IMR-90 (cell line): ENCODE results near the gene MPRIP. TPM values are rescaled to one million over a fixed set of nuclear protein-coding genes. Genes with fewer than 3 reads are reported as not detected.

ENCODE experiments used
- ATAC-seq: fragments of 200-7000 bp; cut with Tn5 transposase; 2 replicates; pipeline ENCODE4 v1.9.1; 2020; ENCODE audit warnings: low read depth, mild to moderate bottlenecking, moderate library complexity
- BruUV-seq: library from RNA; stranded (reverse); fragments of 400-500 nt; replicated peaks from 2 replicates; lab custom pipeline; 2021; lab: Mats Ljungman, UMichigan
- CTCF ChIA-PET: fragments of 300-600 bp; formaldehyde crosslinking; extraction: SDS; loops from one replicate; lab custom pipeline; 2021; ENCODE audit warnings: antibody characterized with exemption; lab: Yijun Ruan, JAX
- POLR2A ChIA-PET: fragments of 300-600 bp; sonication (Branson Sonifier 250); formaldehyde crosslinking; loops from one replicate; lab custom pipeline; 2022; ENCODE audit warnings: antibody characterized with exemption; ENCODE audit not compliant: unreplicated experiment; lab: Charles Lee
- DNase-seq: peaks from one replicate; pipeline ENCODE4 v3.0.0; 2013
- H2AFZ ChIP-seq: replicated peaks from 2 replicates; pipeline ENCODE3; 2013; ENCODE audit warnings: low read length, mild to moderate bottlenecking; ENCODE audit not compliant: poor library complexity
- H2AK5ac ChIP-seq: 2 replicates; pipeline ENCODE4 v1.6.1; 2013; ENCODE audit warnings: low read depth, low read length, inconsistent platforms
- H2AK9ac ChIP-seq: replicated peaks from 2 replicates; pipeline ENCODE3; 2013; ENCODE audit warnings: mild to moderate bottlenecking, low read depth, low read length, moderate library complexity; ENCODE audit not compliant: poor library complexity
- H2BK120ac ChIP-seq: 2 replicates; pipeline ENCODE4 v1.6.1; 2013; ENCODE audit warnings: low read depth, low read length, inconsistent platforms
- H2BK15ac ChIP-seq: 3 replicates; pipeline ENCODE4 v1.6.1; 2013; ENCODE audit warnings: low read depth, low read length, inconsistent platforms
- H2BK20ac ChIP-seq: 2 replicates; pipeline ENCODE4 v1.6.1; 2013; ENCODE audit warnings: low read depth, mild to moderate bottlenecking, inconsistent platforms, low read length, moderate library complexity
- H2BK5ac ChIP-seq: 2 replicates; pipeline ENCODE4 v1.6.1; 2013; ENCODE audit warnings: mild to moderate bottlenecking, low read depth, low read length, inconsistent platforms; ENCODE audit not compliant: poor library complexity, severe bottlenecking
- H3K14ac ChIP-seq: replicated peaks from 2 replicates; pipeline ENCODE4 v1.6.1; 2013; ENCODE audit warnings: low read depth, low read length, inconsistent platforms
- H3K18ac ChIP-seq: 2 replicates; pipeline ENCODE4 v1.6.1; 2013; ENCODE audit warnings: low read depth, low read length, control low read depth
- H3K23ac ChIP-seq: 2 replicates; pipeline ENCODE4 v1.6.1; 2013; ENCODE audit warnings: low read depth, low read length, inconsistent platforms
- H3K27ac ChIP-seq: 2 replicates; pipeline ENCODE4 v1.5.1; 2013; ENCODE audit warnings: mild to moderate bottlenecking, control low read depth, low read length; ENCODE audit not compliant: insufficient read depth
- H3K27me3 ChIP-seq: 2 replicates; pipeline ENCODE4 v1.6.1; 2013; ENCODE audit warnings: low read length; ENCODE audit not compliant: control insufficient read depth, insufficient read depth
- H3K36me3 ChIP-seq: 2 replicates; pipeline ENCODE4 v1.6.1; 2013; ENCODE audit warnings: low read length, mixed read lengths; ENCODE audit not compliant: control insufficient read depth, insufficient read depth
- H3K4ac ChIP-seq: 2 replicates; pipeline ENCODE4 v1.6.1; 2013; ENCODE audit warnings: low read depth, low read length, inconsistent platforms
- H3K4me1 ChIP-seq: 2 replicates; pipeline ENCODE4 v1.6.1; 2013; ENCODE audit warnings: low read length, mixed read lengths; ENCODE audit not compliant: control insufficient read depth, insufficient read depth
- H3K4me2 ChIP-seq: 2 replicates; pipeline ENCODE4 v1.6.1; 2013; ENCODE audit warnings: low read depth, mild to moderate bottlenecking, control low read depth, low read length, moderate library complexity
- H3K4me3 ChIP-seq: 2 replicates; pipeline ENCODE4 v1.5.1; 2013; ENCODE audit warnings: low read depth, mild to moderate bottlenecking, control low read depth, low read length, moderate library complexity; ENCODE audit not compliant: insufficient read depth
- H3K56ac ChIP-seq: 2 replicates; pipeline ENCODE4 v1.6.1; 2013; ENCODE audit warnings: low read length, inconsistent platforms; ENCODE audit not compliant: insufficient read depth; ENCODE audit errors: extremely low read depth
- H3K79me1 ChIP-seq, 2 experiments: 2 replicates each; pipeline ENCODE4 v1.6.1; 2013; ENCODE audit warnings: low read length in 2 of 2, inconsistent platforms in 1 of 2, low read depth in 1 of 2
- H3K9ac ChIP-seq: 2 replicates; pipeline ENCODE4 v1.6.1; 2013; ENCODE audit warnings: low read depth, low read length, control low read depth
- H3K9me1 ChIP-seq: 2 replicates; pipeline ENCODE4 v1.6.1; 2013; ENCODE audit warnings: low read length, inconsistent platforms; ENCODE audit not compliant: insufficient read depth
- H3K9me3 ChIP-seq: 2 replicates; pipeline ENCODE4 v1.6.1; 2013; ENCODE audit warnings: low read length; ENCODE audit not compliant: control insufficient read depth, insufficient read depth
- H4K20me1 ChIP-seq: 2 replicates; pipeline ENCODE4 v1.6.1; 2013; ENCODE audit warnings: low read length, inconsistent platforms; ENCODE audit not compliant: insufficient read depth
- H4K5ac ChIP-seq: 2 replicates; pipeline ENCODE4 v1.6.1; 2013; ENCODE audit warnings: mild to moderate bottlenecking, low read depth, low read length, control low read depth
- H4K8ac ChIP-seq, 2 experiments: 2 replicates each; pipeline ENCODE4 v1.6.1; 2013; ENCODE audit warnings: low read depth in 2 of 2, low read length in 2 of 2, control low read depth in 1 of 2, inconsistent platforms in 1 of 2
- H4K91ac ChIP-seq: 2 replicates; pipeline ENCODE4 v1.6.1; 2013; ENCODE audit warnings: low read depth, low read length, inconsistent platforms; ENCODE audit not compliant: insufficient read depth
- BHLHE40 ChIP-seq: fragments of 150-350 bp; IDR thresholded peaks from 2 replicates; pipeline ENCODE4 v1.6.1; 2016; ENCODE audit warnings: mild to moderate bottlenecking, low read depth, low read length
- CEBPB ChIP-seq: IDR thresholded peaks from 2 replicates; pipeline ENCODE4 v1.6.1; 2012; ENCODE audit warnings: low read depth, low read length, improper control_type of control experiment
- CHD1 ChIP-seq: IDR thresholded peaks from 2 replicates; pipeline ENCODE4 v1.6.1; 2012; ENCODE audit warnings: low read depth, low read length, improper control_type of control experiment
- FOS ChIP-seq: fragments of 150-350 bp; IDR thresholded peaks from 2 replicates; pipeline ENCODE4 v1.6.1; 2016; ENCODE audit warnings: low read depth, low read length
- MAFK ChIP-seq: IDR thresholded peaks from 2 replicates; pipeline ENCODE4 v1.6.1; 2012; ENCODE audit warnings: low read depth, low read length, improper control_type of control experiment
- MAZ ChIP-seq: IDR thresholded peaks from 2 replicates; pipeline ENCODE4 v1.6.1; 2012; ENCODE audit warnings: low read depth, mild to moderate bottlenecking, low read length, improper control_type of control experiment, moderate library complexity, borderline replicate concordance
- MXI1 ChIP-seq: IDR thresholded peaks from 2 replicates; pipeline ENCODE4 v1.6.1; 2012; ENCODE audit warnings: low read depth, mild to moderate bottlenecking, low read length, moderate library complexity, borderline replicate concordance
- RAD21 ChIP-seq: IDR thresholded peaks from 2 replicates; pipeline ENCODE4 v1.6.1; 2012; ENCODE audit warnings: low read length, improper control_type of control experiment
- RCOR1 ChIP-seq: IDR thresholded peaks from 2 replicates; pipeline ENCODE4 v1.6.1; 2012; ENCODE audit warnings: mild to moderate bottlenecking, low read length, improper control_type of control experiment; ENCODE audit not compliant: insufficient replicate concordance
- RFX5 ChIP-seq: IDR thresholded peaks from 2 replicates; pipeline ENCODE4 v1.8.0; 2012; ENCODE audit warnings: low read depth, mild to moderate bottlenecking, low read length, moderate library complexity
- SMC3 ChIP-seq: fragments of 150-350 bp; IDR thresholded peaks from 2 replicates; pipeline ENCODE4 v1.6.1; 2016; ENCODE audit warnings: low read depth, mild to moderate bottlenecking, antibody characterized with exemption, low read length, moderate library complexity
- WGBS, 2 experiments: methylation state at CpG; one replicate each; pipeline versions ENCODE4 v1.1.5 to v1.1.7; 2013; ENCODE audit warnings: missing lambda C conversion rate in 2 of 2; ENCODE audit not compliant: insufficient read length in 1 of 2; ENCODE audit errors: extremely low coverage in 2 of 2; 5-methylcytosine and 5-hydroxymethylcytosine counted together
- dilution Hi-C: fragments of 300-500 bp; cut with HindIII; formaldehyde crosslinking; loops from one replicate; pipeline ENCODE4 v1.14.3; 2018; ENCODE audit warnings: low sequenced_read_pairs; ENCODE audit not compliant: unreplicated experiment
- in situ Hi-C: fragments of 300-500 bp; cut with MboI; formaldehyde crosslinking; loops from 3 replicates; pipeline ENCODE4 v1.14.3; 2019; ENCODE audit warnings: low sequenced_read_pairs, inconsistent platforms, mixed read lengths
- intact Hi-C: fragments of 100-400 bp; cut with micrococcal nuclease; formaldehyde crosslinking; loops from 2 replicates; pipeline ENCODE4 v1.10.0; 2022
- polyA plus RNA-seq, 3 experiments: library from polyadenylated mRNA; depleted of rRNA; stranded (reverse); fragments of >200 nt; gene quantifications; 2 replicates each; pipeline ENCODE4 v1.2.3, GENCODE V29; 2012; ENCODE audit warnings: low replicate concordance in 1 of 3
- total RNA-seq: library from RNA; depleted of rRNA; stranded (reverse); fragments of >200 nt; gene quantifications from 2 replicates; pipeline ENCODE4 v1.2.3, GENCODE V29; 2012
- TF ChIP-seq, protein P1 (sequence below): fragments of 150-350 bp; IDR thresholded peaks from 2 replicates; pipeline ENCODE4 v1.6.1; 2017; ENCODE audit warnings: mild to moderate bottlenecking, antibody characterized with exemption, low read length, low read depth
- TF ChIP-seq, protein P2 (sequence below): conservative IDR thresholded peaks from 2 replicates; pipeline ENCODE4 v1.5.1; 2012; ENCODE audit warnings: mild to moderate bottlenecking, low read depth, low read length, improper control_type of control experiment

The MPRIP gene
- total and polyA plus RNA-seq, 2 of the 4 experiments (the other 2 are of a cell fraction), result 111 to 149 TPM

DNA sequence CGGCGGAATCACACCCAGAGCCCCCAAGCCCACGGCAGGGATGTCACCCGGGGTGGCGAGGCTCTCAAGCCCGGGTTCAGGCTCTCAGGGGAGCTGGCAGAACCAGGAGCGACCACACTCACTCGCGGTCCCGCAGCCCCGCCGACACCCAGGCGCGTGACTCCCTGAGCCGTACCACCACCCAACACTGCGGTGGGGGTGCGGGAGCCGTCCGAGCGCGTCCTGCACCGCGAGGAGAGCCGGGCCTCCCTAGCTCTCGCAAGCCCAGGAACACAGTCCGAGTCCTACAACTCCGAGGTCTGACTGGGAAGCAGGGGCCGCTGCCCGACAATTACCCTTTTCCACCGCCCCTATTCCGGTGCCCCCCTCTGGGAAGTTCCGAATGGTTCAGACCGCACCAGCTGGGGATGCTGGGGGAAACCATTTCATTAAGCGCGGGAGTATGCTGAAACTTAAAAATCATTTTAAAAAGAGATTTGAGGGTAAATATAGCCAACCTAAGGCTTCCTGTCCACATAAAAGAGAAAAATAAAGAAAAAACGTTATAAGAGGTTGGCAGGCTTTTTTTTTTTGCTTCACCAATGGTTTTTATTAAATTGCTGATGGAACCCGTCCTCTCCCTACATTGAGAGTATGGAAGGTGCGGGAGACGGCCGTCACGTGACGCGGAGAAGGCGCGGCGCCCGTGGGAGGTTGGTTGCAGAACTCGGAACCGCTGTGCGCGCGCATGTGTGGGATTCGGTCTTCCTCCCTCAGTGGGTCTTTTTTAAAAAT lies 195.0 kb downstream of the MPRIP start, which contains the start of gene FLCN (continued):
- TF ChIP-seq, protein P1, sequence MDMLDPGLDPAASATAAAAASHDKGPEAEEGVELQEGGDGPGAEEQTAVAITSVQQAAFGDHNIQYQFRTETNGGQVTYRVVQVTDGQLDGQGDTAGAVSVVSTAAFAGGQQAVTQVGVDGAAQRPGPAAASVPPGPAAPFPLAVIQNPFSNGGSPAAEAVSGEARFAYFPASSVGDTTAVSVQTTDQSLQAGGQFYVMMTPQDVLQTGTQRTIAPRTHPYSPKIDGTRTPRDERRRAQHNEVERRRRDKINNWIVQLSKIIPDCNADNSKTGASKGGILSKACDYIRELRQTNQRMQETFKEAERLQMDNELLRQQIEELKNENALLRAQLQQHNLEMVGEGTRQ, result peak; percentile 99

DNA sequence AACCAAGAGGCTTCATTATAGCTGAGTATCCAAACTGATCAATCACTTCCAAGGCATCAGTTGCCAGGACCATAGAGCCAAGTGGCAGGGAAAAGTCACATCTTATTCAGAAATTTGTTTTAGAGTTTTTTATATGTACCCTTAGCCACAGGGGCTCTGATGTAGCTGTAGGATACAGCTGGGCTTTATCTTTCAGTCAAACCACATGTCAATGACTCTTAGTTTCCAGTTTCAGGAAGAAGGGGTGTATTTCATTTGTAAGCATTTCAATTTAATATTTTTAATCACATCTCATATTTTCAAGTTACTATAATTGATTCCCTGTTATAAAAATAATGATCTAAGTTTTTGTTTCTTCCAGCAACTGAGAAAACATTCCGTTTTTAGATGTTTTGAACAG lies 197.6 kb downstream of the MPRIP start:
- no peak overlapping the region for H4K91ac ChIP-seq
- POLR2A ChIA-PET, result no interaction called here
- no peaks in the 10 kb centered on the region for H3K27me3 ChIP-seq
- no peak overlapping the region for H3K4ac ChIP-seq
- no peak overlapping the region for H4K5ac ChIP-seq
- no peak overlapping the region for H2AFZ ChIP-seq
- H2BK5ac ChIP-seq, result no peak overlapping the region
- H3K4me3 ChIP-seq, result no peak overlapping the region
- dilution Hi-C loops (no loop called here), in situ Hi-C loops (no loop called here), intact Hi-C loops (no loop called here)
- H3K9me1 ChIP-seq, result peaks cover 15% of the 10 kb centered on the region
- no CpG with 5 or more reads among the region's 1 CpG for WGBS, 2 experiments
- no peak overlapping the region for H2BK120ac ChIP-seq
- CTCF ChIA-PET, result no interaction called here
- H2AK9ac ChIP-seq, result no peak overlapping the region
- DNase-seq, result no peak
- no peak overlapping the region for H2AK5ac ChIP-seq
- no peak overlapping the region for H3K23ac ChIP-seq
- H3K79me1 ChIP-seq, result peaks cover 10 to 27% of the 10 kb centered on the region in 2 experiments
- H3K4me1 ChIP-seq, result peaks cover 4% of the 10 kb centered on the region
- H3K9me3 ChIP-seq, result no peaks in the 10 kb centered on the region
- H4K8ac ChIP-seq, result no peak overlapping the region
- H3K36me3 ChIP-seq, result no peaks in the 10 kb centered on the region
- no peak overlapping the region for H3K4me2 ChIP-seq
- H3K56ac ChIP-seq, result no peak overlapping the region
- no peak overlapping the region for H3K9ac ChIP-seq
- H3K27ac ChIP-seq, result no peak overlapping the region
- no peak overlapping the region for H3K14ac ChIP-seq
- BruUV-seq, result no TSS peak
- no peak overlapping the region for H2BK20ac ChIP-seq
- no peak overlapping the region for H3K18ac ChIP-seq
- ATAC-seq, result no peak
- H2BK15ac ChIP-seq, result no peak overlapping the region
- peaks cover 18% of the 10 kb centered on the region for H4K20me1 ChIP-seq
- TF ChIP-seq MAFK (no peak), FOS (no peak), CHD1 (no peak), RCOR1 (no peak), MXI1 (no peak), RAD21 (no peak), BHLHE40 (no peak), SMC3 (no peak), CEBPB (no peak), RFX5 (no peak), MAZ (no peak)
- TF ChIP-seq, protein P2, sequence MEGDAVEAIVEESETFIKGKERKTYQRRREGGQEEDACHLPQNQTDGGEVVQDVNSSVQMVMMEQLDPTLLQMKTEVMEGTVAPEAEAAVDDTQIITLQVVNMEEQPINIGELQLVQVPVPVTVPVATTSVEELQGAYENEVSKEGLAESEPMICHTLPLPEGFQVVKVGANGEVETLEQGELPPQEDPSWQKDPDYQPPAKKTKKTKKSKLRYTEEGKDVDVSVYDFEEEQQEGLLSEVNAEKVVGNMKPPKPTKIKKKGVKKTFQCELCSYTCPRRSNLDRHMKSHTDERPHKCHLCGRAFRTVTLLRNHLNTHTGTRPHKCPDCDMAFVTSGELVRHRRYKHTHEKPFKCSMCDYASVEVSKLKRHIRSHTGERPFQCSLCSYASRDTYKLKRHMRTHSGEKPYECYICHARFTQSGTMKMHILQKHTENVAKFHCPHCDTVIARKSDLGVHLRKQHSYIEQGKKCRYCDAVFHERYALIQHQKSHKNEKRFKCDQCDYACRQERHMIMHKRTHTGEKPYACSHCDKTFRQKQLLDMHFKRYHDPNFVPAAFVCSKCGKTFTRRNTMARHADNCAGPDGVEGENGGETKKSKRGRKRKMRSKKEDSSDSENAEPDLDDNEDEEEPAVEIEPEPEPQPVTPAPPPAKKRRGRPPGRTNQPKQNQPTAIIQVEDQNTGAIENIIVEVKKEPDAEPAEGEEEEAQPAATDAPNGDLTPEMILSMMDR, result no peak
- TF ChIP-seq, protein P1, result no peak
